NCI-H2107 treated with DMSO at 0.1 percent for 48 hours (cell line): ENCODE data around the gene ERV3-1.
"Not testable (repeated sequence)": the region's sequence is repeated elsewhere in the genome, so short reads cannot be mapped to it uniquely, and the experiment has no call there.

Source experiments
- DNase-seq: peaks from one replicate; lab custom pipeline; 2025; ENCODE audit not compliant: unreplicated experiment; lab: John Stamatoyannopoulos, UW

ERV3-1 gene, protein sequence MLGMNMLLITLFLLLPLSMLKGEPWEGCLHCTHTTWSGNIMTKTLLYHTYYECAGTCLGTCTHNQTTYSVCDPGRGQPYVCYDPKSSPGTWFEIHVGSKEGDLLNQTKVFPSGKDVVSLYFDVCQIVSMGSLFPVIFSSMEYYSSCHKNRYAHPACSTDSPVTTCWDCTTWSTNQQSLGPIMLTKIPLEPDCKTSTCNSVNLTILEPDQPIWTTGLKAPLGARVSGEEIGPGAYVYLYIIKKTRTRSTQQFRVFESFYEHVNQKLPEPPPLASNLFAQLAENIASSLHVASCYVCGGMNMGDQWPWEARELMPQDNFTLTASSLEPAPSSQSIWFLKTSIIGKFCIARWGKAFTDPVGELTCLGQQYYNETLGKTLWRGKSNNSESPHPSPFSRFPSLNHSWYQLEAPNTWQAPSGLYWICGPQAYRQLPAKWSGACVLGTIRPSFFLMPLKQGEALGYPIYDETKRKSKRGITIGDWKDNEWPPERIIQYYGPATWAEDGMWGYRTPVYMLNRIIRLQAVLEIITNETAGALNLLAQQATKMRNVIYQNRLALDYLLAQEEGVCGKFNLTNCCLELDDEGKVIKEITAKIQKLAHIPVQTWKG

DNA sequence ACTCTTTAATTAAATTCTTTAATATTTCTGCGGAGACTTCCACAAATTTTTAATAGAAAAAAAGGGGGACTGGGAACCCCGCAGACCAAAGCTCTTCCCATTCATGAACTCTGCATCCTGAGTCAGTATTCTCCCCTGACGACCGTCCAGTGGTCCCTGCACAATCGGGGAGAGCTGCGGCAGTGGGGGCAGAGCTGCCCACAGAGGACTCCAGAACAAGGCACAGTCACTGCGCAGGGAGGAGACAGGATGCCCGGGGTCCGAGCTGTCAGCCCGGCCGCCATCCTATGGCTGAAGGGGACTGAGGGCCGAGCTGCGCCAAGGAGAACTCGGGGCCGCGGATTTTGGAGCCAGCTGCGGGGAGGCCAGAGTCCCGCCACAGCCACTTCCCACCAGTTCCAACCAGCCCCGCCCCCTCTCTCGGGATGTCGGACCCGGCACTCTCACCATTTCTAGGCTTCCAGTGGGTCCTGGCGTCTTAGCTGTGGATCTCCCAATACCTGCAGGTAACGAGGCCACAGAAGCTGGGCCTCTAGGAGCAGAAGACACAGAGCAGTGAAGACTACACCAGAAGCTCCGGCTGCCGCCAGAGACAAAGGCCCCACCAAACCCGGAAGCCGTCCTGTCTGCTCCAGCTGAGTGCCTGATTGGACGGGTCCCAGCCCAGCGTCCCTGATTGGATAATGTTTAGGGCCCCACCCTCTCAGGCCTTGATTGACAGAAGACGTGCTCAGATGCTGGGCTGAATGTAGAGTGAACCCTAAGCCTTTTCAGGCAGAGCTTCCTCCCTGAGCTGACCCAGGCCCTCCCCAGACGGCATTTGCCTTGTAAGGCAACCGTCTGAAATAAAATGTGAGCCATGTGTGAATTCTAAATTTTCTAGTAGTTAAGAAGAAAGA lies at the start of gene ERV3-1:
TSS of gene ERV3-1 (minus strand) at position 594 of the 899 bp plus-strand sequence. CDS start 13,661 bp downstream, outside the sequence.
- DNase-seq, result peak; percentile 92

DNA sequence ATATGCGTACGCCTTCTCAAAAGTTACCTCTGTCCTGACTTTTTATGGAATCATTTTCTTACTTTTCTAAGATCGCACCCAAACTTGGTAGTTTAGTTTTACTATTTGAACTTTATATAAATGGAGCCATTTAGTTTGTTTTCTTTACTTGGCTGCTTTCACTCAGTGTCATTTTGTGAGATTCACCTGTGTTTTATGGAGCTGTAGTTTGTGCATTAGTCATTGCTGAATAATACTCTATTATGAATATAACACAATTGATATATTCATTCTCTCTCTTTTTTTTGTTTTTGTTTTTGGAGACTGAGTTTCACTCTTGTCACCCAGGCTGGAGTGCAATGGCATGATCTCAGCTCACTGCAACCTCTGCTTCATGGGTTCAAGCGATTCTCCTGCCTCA lies 49.3 kb upstream of the ERV3-1 start:
- not testable (repeated sequence) for DNase-seq

DNA sequence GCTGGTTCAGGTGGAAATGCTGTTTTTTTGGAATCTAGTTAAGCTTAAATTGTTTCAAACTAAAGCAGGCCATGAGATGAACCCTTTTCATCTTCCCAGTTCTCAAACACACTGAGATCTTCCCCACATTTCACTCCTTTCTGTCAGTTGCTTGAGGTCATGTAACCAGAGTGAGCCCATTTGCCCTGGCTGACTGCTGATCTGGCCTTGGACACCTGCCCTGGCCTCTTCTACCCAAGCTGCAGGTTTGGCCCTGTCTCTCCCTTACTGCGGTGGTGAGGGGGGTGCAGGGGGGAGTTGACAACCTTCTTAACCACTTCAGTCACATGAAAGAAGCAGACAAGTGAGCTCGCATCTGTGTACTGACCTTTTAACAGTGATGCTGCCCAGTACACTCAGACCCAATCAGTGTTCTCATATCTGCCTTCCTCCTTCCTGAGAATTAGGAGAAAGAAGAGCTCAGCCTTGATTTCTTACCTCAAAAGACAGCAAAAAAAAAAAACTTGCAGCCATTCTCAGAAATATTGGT lies 48.0 kb upstream of the ERV3-1 start:
- not testable (repeated sequence) for DNase-seq

DNA sequence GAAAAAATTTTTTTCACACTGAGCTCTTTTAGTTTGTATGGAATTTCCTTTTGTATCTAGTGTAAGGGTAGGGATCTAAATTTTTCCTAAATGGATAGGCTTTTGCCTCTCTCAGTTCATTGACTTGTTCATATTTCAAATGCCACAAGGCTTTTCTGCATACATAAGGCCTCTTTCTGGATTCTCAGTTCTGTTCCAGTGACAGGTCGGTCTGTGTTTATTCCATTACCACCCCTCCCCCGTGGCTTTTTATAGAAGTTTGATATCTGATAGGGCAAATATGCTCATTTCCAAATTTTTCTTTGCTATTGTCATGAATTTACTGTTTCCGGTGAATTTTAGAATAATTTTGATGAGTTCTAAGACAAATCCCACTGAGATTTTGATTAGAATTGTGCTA lies 45.2 kb upstream of the ERV3-1 start:
- not testable (repeated sequence) for DNase-seq

DNA sequence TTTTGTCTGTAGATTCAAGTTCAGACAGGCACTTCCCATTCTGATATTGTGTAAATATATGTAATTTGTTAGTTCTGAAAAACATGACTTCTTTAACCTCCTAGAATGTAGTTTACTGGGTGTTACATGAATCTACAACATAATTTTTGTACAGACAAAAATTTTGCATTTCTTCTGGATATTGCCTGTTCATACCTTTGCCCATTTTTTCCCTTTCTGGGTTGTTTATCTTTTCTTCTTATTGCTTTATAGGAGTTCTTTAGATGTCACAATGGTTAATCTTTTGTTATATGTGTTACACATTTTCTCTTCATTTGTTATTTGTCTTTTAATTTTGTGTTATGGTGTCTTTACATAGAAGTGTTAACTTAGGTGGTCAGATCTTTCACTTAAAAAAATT lies 44.7 kb upstream of the ERV3-1 start:
- DNase-seq, result not testable (repeated sequence)

DNA sequence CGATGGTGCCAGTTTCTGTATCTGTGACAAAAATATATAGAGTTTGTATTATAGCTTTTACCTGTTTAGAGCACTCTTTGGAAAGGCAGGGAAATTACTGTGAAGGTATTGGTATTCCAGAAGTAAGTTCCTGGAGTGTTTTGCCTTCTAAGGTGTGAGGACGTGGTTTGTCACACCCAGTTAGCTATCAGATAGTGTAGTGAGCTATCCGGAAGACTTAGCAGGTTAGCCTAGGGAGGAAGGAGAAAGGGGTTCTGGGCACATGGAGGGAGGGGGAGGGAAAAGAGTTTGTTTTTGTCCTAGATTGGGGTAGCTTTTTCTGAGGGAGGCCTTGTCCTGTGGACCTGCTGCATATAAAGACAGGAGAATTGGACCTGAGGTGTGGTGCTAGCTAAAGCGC lies 39.8 kb upstream of the ERV3-1 start:
- not testable (repeated sequence) for DNase-seq

DNA sequence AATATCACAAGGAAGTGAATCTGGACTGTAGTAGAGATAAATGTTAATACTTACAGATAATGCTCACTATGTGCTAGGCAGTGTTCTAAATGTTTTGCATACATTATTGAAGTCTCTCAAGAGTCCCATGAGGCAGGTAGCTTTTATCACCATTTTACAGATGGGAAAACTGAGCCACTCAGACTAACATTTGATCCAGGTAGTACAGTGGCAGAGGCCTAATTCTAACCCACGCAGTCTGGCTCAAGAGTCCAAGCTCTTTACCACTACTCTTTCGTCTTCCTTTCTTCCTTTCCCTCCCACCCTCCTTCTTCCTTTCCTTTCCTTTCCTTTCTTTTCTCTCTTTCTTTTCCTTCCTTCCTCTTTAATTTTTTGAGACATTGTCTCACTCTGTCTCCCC lies 39.1 kb upstream of the ERV3-1 start:
- DNase-seq, result not testable (repeated sequence)

DNA sequence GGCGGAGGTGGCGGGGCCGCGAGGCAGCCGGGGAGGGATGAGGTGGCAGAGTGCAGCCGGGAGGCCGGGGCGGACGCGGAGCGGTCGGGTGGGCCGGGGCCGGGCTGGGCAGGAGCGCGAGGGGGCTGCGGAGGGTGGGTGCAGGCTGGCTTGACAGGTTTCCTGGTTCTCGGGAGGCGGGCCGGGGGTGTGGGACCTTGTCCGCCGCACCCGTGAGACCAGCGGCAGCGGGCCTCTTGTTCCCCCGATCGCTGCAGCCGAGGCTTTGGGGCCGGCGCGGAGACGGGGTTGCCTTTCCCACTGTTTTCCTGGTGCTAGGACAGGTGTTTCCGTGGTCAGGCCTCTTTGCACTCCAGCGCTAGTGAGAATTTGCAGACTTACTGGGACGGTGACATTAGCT lies 32.3 kb upstream of the ERV3-1 start:
- peak; percentile 66 for DNase-seq

DNA sequence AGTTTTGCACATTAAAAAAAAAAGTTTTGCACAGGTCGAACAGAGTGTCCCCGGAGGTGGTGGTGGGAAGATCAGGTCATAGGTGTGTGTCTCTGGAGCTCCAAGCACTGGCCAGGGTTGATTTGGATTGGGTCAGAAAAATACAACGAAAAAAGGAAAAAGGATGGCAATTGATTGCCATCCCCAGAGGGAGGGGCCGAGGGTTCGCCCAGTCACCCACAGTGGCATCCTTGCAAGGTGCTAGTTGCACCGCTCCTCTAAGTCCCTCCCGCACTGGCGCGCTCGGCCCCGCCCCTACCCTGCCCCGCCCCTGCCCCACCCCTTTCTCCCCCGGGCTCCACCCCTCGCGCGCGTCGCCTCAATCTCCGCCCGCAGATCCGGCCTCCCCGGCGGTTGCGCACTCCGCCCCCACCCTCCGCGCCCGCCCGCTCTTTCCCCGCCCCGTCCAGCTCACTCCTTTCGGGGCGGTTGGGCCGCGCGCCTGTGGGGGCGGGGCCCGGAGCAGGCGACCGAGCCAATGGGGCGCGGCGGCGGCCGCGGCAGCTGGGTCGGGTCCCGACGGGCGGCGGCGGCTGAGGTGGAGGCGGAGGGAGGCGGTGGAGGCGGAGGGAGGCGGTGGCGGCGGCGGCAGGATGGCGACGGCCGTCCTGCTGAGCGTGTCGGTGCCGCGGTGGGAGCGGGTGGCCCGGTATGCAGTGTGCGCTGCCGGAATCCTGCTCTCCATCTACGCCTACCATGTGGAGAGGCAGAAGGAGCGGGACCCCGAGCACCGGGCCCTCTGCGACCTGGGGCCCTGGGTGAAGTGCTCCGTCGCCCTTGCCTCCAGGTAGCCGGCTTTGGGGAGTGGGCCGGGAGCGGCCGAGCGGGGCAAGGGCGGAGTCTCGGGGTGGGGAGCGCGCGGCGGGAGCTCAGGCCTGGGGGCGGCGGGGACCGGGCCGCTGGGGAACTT lies 31.5 kb upstream of the ERV3-1 start:
- peak; percentile 72 for DNase-seq

DNA sequence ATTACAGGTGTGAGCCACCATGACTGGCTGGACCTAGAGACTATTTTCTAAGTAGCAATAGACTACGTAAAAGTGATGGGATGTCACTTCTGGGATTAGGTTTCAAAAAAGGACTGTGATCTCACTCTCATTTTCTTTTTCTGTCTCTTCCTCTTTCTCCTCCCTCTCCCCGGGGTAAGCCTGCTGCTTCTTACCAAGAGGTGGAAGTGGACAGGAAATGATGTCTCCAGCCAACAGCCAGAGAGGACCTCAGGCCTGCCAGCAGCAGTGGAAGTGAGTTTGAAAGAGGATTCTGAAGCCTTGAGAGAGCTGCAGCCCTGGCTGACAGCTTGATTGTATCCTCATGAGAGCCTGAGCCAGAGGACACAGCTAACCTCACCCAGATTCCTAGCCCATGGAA lies 30.0 kb upstream of the ERV3-1 start:
- DNase-seq, result not testable (repeated sequence)

DNA sequence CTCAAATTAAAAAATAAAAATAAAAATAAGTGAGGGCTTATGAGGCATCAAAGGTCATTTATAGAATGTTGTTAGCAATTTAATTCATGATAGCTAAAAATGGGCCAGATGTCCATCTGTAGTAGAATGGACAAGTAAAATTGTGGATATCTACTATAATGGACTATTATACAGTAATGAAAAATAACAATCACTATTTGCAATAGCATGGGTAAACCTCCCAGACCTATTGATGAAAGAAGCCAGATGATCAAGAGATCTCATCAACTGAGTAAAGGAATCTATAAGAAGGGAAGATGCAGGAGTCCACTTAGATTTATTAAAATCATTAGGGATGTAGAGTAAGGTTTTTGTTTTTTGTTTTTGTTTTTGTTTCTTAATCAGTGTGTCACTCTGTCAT lies 29.0 kb upstream of the ERV3-1 start:
- not testable (repeated sequence) for DNase-seq

DNA sequence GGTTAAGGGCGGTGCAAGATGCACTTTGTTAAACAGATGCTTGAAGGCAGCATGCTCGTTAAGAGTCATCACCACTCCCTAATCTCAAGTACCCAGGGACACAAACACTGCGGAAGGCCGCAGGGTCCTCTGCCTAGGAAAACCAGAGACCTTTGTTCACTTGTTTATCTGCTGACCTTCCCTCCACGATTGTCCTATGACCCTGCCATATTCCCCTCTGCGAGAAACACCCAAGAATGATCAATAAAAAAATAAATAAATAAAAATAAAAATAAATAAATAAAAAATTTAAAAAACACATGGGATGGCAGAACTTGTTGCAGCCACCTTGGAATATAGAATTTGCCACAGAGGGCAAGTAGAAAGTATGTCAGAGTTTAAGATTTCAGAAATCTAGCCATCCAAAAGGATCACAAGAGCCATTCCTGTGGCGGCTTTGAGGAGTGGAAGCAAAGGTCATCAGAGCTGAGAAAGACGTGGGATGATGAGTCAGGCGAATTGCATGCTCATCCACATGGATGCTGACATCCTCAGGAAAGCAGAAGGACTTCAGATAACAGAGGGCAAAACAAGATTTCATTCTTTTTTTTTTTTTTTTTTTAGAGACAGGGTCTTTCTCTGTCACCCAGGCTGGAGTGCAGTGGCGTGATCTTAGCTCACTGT lies 27.8 kb upstream of the ERV3-1 start:
- DNase-seq, result not testable (repeated sequence)

DNA sequence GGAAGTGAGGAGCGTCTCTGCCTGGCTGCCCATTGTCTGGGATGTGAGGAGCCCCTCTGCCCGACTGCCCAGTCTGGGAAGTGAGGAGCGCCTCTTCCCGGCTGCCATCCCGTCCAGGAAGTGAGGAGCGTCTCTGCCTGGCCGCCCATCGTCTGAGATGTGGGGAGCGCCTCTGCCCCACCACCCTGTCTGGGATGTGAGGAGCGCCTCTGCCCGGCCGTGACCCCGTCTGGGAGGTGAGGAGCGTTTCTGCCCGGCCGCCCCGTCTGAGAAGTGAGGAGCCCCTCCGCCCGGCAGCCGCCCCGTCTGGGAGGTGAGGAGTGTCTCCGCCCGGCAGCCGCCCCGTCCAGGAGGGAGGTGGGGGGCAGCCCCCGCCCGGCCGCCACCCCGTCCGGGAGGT lies 26.9 kb upstream of the ERV3-1 start:
- not testable (repeated sequence) for DNase-seq

DNA sequence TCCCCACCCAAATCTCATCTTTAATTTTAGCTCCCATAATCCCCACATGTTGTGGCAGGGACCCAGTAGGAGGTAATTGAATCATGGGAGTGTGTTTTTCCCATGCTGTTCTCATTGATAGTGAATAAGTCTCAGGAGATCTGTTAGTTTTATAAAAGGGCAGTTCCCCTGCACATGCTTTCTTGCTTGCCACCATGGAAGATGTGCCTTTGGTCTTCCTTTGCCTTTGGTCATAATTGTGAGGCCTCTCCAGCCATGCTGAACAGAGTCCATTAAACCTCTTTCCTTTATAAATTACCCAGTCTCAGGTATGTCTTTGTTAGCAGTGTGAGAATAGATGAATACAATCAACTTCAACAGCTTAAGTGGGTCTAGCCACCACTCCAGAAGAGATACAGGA lies 18.5 kb upstream of the ERV3-1 start:
- not testable (repeated sequence) for DNase-seq

DNA sequence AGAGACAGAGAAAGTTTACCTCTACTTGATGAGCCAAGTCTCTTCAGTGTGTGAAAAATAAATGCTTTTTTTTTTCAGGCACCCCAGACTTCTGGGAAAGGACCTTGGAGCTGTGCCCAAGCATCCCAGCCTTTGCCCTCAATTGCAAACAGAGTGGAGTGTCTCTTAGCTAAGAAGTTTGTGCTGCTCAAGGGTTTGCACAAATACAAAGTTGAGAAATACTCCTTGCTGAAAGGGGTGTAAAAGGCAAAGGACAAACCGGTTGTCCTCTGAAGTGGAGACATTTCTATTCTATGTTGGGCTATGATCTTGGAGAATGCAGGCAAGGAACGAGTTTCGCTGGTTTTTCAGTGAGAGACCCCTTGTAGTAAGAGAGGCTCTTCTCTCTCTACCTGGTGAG lies 14.5 kb upstream of the ERV3-1 start:
- not testable (repeated sequence) for DNase-seq

DNA sequence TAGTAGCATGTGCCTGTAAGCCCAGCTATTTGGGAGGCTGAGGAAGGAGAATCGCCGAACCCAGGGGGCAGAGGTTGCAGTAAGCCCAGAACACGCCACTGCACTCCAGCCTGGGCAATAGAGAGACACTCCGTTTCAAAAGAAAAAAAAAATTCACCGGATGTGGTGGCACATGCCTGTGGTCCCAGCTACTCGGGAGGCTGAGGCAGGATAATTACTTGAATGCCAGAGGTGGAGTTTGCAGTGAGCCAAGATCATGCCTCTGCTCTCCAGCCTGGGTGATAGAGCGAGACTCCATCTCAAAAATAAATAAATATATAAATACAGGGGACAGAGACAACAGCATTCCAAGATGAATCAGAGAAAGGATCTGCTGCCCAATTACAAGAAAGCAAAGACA lies 3.4 kb upstream of the ERV3-1 start:
- DNase-seq, result not testable (repeated sequence)

DNA sequence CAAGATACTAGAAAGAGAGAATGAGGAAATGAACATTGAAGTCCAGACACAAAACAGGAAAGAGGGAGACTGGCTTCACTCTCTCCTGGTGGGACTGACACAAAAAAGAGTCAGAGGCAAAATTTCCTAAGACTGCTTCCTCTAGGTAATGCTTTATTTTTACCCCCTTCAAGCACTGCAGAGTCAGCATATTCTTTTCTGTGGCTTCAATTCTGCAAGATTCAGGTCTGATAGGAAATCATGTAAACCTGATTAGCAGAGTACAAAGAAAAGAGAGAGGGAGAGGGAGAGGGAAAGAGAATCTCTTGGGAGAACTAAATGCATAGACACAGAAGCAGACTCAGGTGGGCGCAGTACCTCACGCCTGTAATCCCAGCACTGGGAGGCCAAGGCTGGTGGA lies 2.9 kb upstream of the ERV3-1 start:
- DNase-seq, result not testable (repeated sequence)

DNA sequence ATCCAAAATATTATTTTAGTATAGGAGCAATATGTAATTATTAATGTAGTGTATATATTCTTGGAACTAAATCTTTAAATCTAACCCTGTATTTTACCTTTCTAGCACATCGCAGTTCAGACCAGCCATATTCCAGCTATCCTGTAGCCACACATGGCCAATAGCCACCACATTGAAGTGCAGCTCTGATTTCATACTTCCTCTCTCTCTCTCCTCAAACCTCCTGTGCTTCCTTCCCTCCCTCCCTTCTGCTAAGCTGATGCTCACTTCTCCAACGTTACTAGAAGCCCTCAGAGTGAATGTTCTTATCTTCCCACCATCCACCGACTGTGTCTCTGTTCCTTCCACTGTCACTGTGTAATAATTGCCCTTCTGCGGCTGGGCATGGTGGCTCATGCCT lies 549 bp upstream of the ERV3-1 start:
- DNase-seq, result not testable (repeated sequence)

DNA sequence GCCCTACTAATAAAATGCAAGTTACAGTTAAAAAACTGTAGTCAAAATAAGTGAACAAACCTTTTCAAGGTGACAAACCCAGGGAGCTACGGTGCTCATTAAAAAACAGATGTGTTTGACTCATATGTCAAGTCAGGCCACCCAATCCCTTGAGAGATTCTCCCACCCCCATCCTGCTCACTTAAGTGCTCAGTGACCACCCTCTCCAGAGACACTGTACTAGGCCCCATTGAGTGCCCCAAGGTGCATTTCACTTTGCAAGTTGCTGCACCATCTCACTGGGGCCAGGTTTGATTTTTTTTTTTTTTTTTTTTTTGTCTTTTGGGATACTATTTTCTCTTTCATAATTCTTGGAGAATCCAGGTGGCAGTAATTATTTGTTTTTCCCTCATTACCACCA lies 1.9 kb downstream of the ERV3-1 start:
- no peak for DNase-seq
